Activated T-cell treated with anti-CD3 and anti-CD28 coated beads, Interleukin-2, amount 50 U/mL, for 4 hours (primary cell): Measurements from ENCODE around the gene CHD9NB. TPM values are rescaled to one million over a fixed set of nuclear protein-coding genes. Genes with fewer than 3 reads are reported as not detected.
"Not testable (repeated sequence)": the region's sequence is repeated elsewhere in the genome, so short reads cannot be mapped to it uniquely, and the experiment has no call there.

Experiments
- ATAC-seq, 2 donors: fragments of 200-7000 bp; cut with Tn5 transposase; one replicate each; pipeline ENCODE4 v1.10.0; 2021
- DNase-seq: peaks from one replicate; pipeline ENCODE4 v3.0.0-alpha.2; 2020
- H3K27me3 Mint-ChIP-seq: one replicate; pipeline ENCODE4 v1.8.0; 2021; ENCODE audit warnings: low read depth, mixed read lengths
- H3K36me3 Mint-ChIP-seq: one replicate; pipeline ENCODE4 v1.8.0; 2022; ENCODE audit warnings: mixed read lengths; ENCODE audit not compliant: insufficient read depth
- H3K4me1 Mint-ChIP-seq: one replicate; pipeline ENCODE4 v1.8.0; 2021; ENCODE audit warnings: low read depth, mixed read lengths
- H3K4me3 Mint-ChIP-seq: one replicate; pipeline ENCODE4 v1.8.0; 2021; ENCODE audit warnings: mild to moderate bottlenecking, moderate library complexity, mixed read lengths
- H3K9me3 Mint-ChIP-seq: one replicate; pipeline ENCODE4 v1.8.0; 2021; ENCODE audit warnings: mixed read lengths
- total RNA-seq, 3 donors: library from RNA; stranded (reverse); gene quantifications; one replicate each; pipeline ENCODE4 v1.2.1, GENCODE V29; 2021

Gene CHD9NB
- total RNA-seq, 3 donors from 2014 or later, result not detected

- no peaks in the 10 kb centered on the region for H3K36me3 Mint-ChIP-seq
- H3K4me1 Mint-ChIP-seq, result peaks cover 21% of the 10 kb centered on the region
- DNase-seq (no peak), ATAC-seq (no peak)
- peaks cover 2% of the 10 kb centered on the region for H3K27me3 Mint-ChIP-seq
- H3K4me3 Mint-ChIP-seq, result no peak overlapping the region
- H3K9me3 Mint-ChIP-seq, result no peaks in the 10 kb centered on the region
Measured at GRCh38 chr16:53056392-53056881, 3.7 kb upstream of the CHD9NB start.

GRCh38 chr16:53055541-53056391 is 3.1 kb upstream of the CHD9NB start:
- Mint-ChIP-seq H3K27me3 (peaks cover 2% of the 10 kb centered on the region), H3K36me3 (no peaks in the 10 kb centered on the region), H3K9me3 (no peaks in the 10 kb centered on the region), H3K4me3 (peak overlapping the region; percentile 86), H3K4me1 (peaks cover 16% of the 10 kb centered on the region)
- ATAC-seq (no peak), DNase-seq (no peak)

GRCh38 chr16:53054670-53055485 is 2.2 kb upstream of the CHD9NB start, which contains the start of gene CHD9:
Gene CHD9 (plus strand): TSS chr16:53054991. CDS start chr16:53156090, 101,099 bp downstream.
- Mint-ChIP-seq H3K27me3 (peaks cover 2% of the 10 kb centered on the region), H3K36me3 (no peaks in the 10 kb centered on the region)

GRCh38 chr16:53053967-53054669 is 1.4 kb upstream of the CHD9NB start:
- H3K4me1 Mint-ChIP-seq, result peaks cover 16% of the 10 kb centered on the region
- DNase-seq, result no peak
- peak overlapping the region; percentile 86 for H3K4me3 Mint-ChIP-seq
- ATAC-seq, result peak; percentile 49 to 54
- H3K9me3 Mint-ChIP-seq, result no peaks in the 10 kb centered on the region
- H3K36me3 Mint-ChIP-seq, result no peaks in the 10 kb centered on the region
- H3K27me3 Mint-ChIP-seq, result peaks cover 2% of the 10 kb centered on the region

More at GRCh38 chr16:53054670-53055485, 2.2 kb upstream of the CHD9NB start, which contains the start of gene CHD9:
- peak; percentile 96 to 97 for ATAC-seq
- Mint-ChIP-seq H3K9me3 (no peaks in the 10 kb centered on the region), H3K4me3 (peak within 1 kb of the TSS; percentile 86), H3K4me1 (peaks cover 16% of the 10 kb centered on the region)
- peak; percentile 64 for DNase-seq

GRCh38 chr16:53051255-53051654 is 1.4 kb downstream of the CHD9NB start:
- H3K9me3 Mint-ChIP-seq, H3K27me3 Mint-ChIP-seq, DNase-seq, H3K4me3 Mint-ChIP-seq, ATAC-seq, H3K36me3 Mint-ChIP-seq: not testable (repeated sequence)
- peaks cover 11% of the 10 kb centered on the region for H3K4me1 Mint-ChIP-seq

- peaks cover 4% of the 10 kb centered on the region for H3K27me3 Mint-ChIP-seq
- H3K9me3 Mint-ChIP-seq, result no peaks in the 10 kb centered on the region
- ATAC-seq, result no peak
- no peak for DNase-seq
- H3K4me3 Mint-ChIP-seq, result no peak overlapping the region
- no peaks in the 10 kb centered on the region for H3K4me1 Mint-ChIP-seq
- H3K36me3 Mint-ChIP-seq, result no peaks in the 10 kb centered on the region
Measured at GRCh38 chr16:53048139-53048915, 4.4 kb downstream of the CHD9NB start.

GRCh38 chr16:53047515-53047914 is 5.2 kb downstream of the CHD9NB start:
- not testable (repeated sequence) for H3K4me3 Mint-ChIP-seq, ATAC-seq, H3K36me3 Mint-ChIP-seq, H3K4me1 Mint-ChIP-seq, H3K9me3 Mint-ChIP-seq, DNase-seq, H3K27me3 Mint-ChIP-seq

- H3K4me3 Mint-ChIP-seq, result no peak overlapping the region
- no peaks in the 10 kb centered on the region for H3K36me3 Mint-ChIP-seq
- DNase-seq, result no peak
- ATAC-seq, result no peak
- peaks cover 7% of the 10 kb centered on the region for H3K27me3 Mint-ChIP-seq
- no peaks in the 10 kb centered on the region for H3K4me1 Mint-ChIP-seq
- no peaks in the 10 kb centered on the region for H3K9me3 Mint-ChIP-seq
Measured at GRCh38 chr16:53045341-53046220, 7.1 kb downstream of the CHD9NB start.

GRCh38 chr16:53043986-53044601 is 8.6 kb downstream of the CHD9NB start:
- H3K36me3 Mint-ChIP-seq, result no peaks in the 10 kb centered on the region
- H3K4me1 Mint-ChIP-seq, result no peaks in the 10 kb centered on the region
- H3K4me3 Mint-ChIP-seq, result no peak overlapping the region
- ATAC-seq (no peak), DNase-seq (no peak)
- H3K9me3 Mint-ChIP-seq, result no peaks in the 10 kb centered on the region
- peaks cover 7% of the 10 kb centered on the region for H3K27me3 Mint-ChIP-seq

GRCh38 chr16:53043428-53043831 is 9.3 kb downstream of the CHD9NB start:
- H3K27me3 Mint-ChIP-seq, result peaks cover 7% of the 10 kb centered on the region
- no peaks in the 10 kb centered on the region for H3K9me3 Mint-ChIP-seq
- H3K4me3 Mint-ChIP-seq, result no peak overlapping the region
- no peak for ATAC-seq
- H3K36me3 Mint-ChIP-seq, result no peaks in the 10 kb centered on the region
- DNase-seq, result no peak
- no peaks in the 10 kb centered on the region for H3K4me1 Mint-ChIP-seq

- H3K9me3 Mint-ChIP-seq, result no peaks in the 10 kb centered on the region
- H3K36me3 Mint-ChIP-seq, result no peaks in the 10 kb centered on the region
- ATAC-seq (no peak), DNase-seq (no peak)
- H3K4me3 Mint-ChIP-seq, result no peak overlapping the region
- no peaks in the 10 kb centered on the region for H3K4me1 Mint-ChIP-seq
- peaks cover 7% of the 10 kb centered on the region for H3K27me3 Mint-ChIP-seq
Measured at GRCh38 chr16:53042235-53042701, 10.4 kb downstream of the CHD9NB start.

GRCh38 chr16:53041320-53042051 is 11.2 kb downstream of the CHD9NB start:
- Mint-ChIP-seq H3K27me3 (peaks cover 9% of the 10 kb centered on the region), H3K9me3 (no peaks in the 10 kb centered on the region), H3K36me3 (no peaks in the 10 kb centered on the region), H3K4me3 (no peak overlapping the region), H3K4me1 (no peaks in the 10 kb centered on the region)
- ATAC-seq (no peak), DNase-seq (no peak)
